ENCODE results near the gene GLIS1.

The GLIS1 gene

GRCh38 chr1:53646732-53647131 is 92.2 kb downstream of the GLIS1 start:
- DNase-seq = no peak

GRCh38 chr1:53645690-53646078 is 93.3 kb downstream of the GLIS1 start:
- DNase-seq = no peak

- DNase-seq = no peak
Observed at GRCh38 chr1:53644909-53645689, 93.9 kb downstream of the GLIS1 start.

- DNase-seq = no peak
Observed at GRCh38 chr1:53644496-53644895, 94.5 kb downstream of the GLIS1 start.

GRCh38 chr1:53643881-53644390 is 95.0 kb downstream of the GLIS1 start:
- no peak for DNase-seq

GRCh38 chr1:53643041-53643880 is 95.7 kb downstream of the GLIS1 start:
- DNase-seq = no peak

GRCh38 chr1:53642607-53643006 is 96.4 kb downstream of the GLIS1 start:
- no peak for DNase-seq

- DNase-seq = no peak
Observed at GRCh38 chr1:53642215-53642555, 96.8 kb downstream of the GLIS1 start.

- DNase-seq = no peak
Observed at GRCh38 chr1:53641481-53642214, 97.3 kb downstream of the GLIS1 start.

- no peak for DNase-seq
Observed at GRCh38 chr1:53640701-53641075, 98.3 kb downstream of the GLIS1 start.

GRCh38 chr1:53639996-53640700 is 98.8 kb downstream of the GLIS1 start:
- no peak for DNase-seq

GRCh38 chr1:53639251-53639763 is 99.7 kb downstream of the GLIS1 start:
- no peak for DNase-seq

GRCh38 chr1:53638360-53639035 is 100.5 kb downstream of the GLIS1 start:
- no peak for DNase-seq

GRCh38 chr1:53637511-53638359 is 101.2 kb downstream of the GLIS1 start:
- DNase-seq = no peak

- DNase-seq = no peak
Observed at GRCh38 chr1:53636621-53637171, 102.3 kb downstream of the GLIS1 start.

- no peak for DNase-seq
Observed at GRCh38 chr1:53634571-53634979, 104.4 kb downstream of the GLIS1 start.

GRCh38 chr1:53633073-53633704 is 105.8 kb downstream of the GLIS1 start:
- DNase-seq = no peak

GRCh38 chr1:53631622-53632310 is 107.2 kb downstream of the GLIS1 start:
- DNase-seq = no peak

GRCh38 chr1:53629101-53629691 is 109.8 kb downstream of the GLIS1 start:
- no peak for DNase-seq

Data from NCI-H2081 treated with DMSO at 0.1 percent for 48 hours (cell line).